Sigmoid colon (tissue), 7 donors: Measurements from ENCODE around the gene ADAMTS7. TPM values are rescaled to one million over a fixed set of nuclear protein-coding genes. Genes with fewer than 3 reads are reported as not detected.
"Not testable (repeated sequence)": the region's sequence is repeated elsewhere in the genome, so short reads cannot be mapped to it uniquely, and the experiment has no call there.

Experiments used
- DNase-seq: peaks from one replicate; pipeline ENCODE4 v3.0.0-alpha.2; 2019
- H3K27ac ChIP-seq, 4 donors: fragments of 200-600 bp; sonication (generic); one replicate each; pipeline ENCODE4 v1.5.1; 2016 to 2019; ENCODE audit warnings: mild to moderate bottlenecking in 1 of 4
- H3K27me3 ChIP-seq, 3 donors: fragments of 200-600 bp; sonication (generic); one replicate each; pipeline ENCODE4 v1.5.1; 2019; ENCODE audit warnings: mild to moderate bottlenecking in 1 of 3
- H3K36me3 ChIP-seq, 4 donors: fragments of 200-600 bp; sonication (generic); one replicate each; pipeline ENCODE4 v1.5.1; 2016 to 2019
- H3K4me1 ChIP-seq, 4 donors: fragments of 200-600 bp; sonication (generic); one replicate each; pipeline ENCODE4 v1.5.1; 2017 to 2019
- H3K4me3 ChIP-seq, 4 donors: fragments of 200-600 bp; sonication (generic); one replicate each; pipeline ENCODE4 v1.5.1; 2017 to 2019; ENCODE audit warnings: mild to moderate bottlenecking in 2 of 4, moderate library complexity in 1 of 4
- H3K9me3 ChIP-seq, 4 donors: fragments of 200-600 bp in 3 of 4; sonication (generic) in 3 of 4; one replicate each; pipeline versions ENCODE4 v1.5.1 to v1.6.1; 2013 to 2019
- CTCF ChIP-seq, 4 experiments: fragments of 450-650 bp in 3 of 4; fragments of 200-600 bp in 1 of 4; IDR thresholded peaks; one replicate each; pipeline ENCODE4 v1.5.1; 2016 to 2019; ENCODE audit warnings: antibody characterized with exemption in 4 of 4, mild to moderate bottlenecking in 3 of 4, moderate library complexity in 2 of 4
- EP300 ChIP-seq, 4 donors: sonication (generic); formaldehyde crosslinking; IDR thresholded peaks; one replicate each; pipeline ENCODE4 v1.6.1; 2017; ENCODE audit warnings: antibody characterized with exemption in 4 of 4
- POLR2A ChIP-seq, 2 donors: fragments of 450-650 bp; IDR thresholded peaks; one replicate each; pipeline ENCODE4 v1.6.1; 2016; ENCODE audit warnings: antibody characterized with exemption in 2 of 2, mild to moderate bottlenecking in 2 of 2, moderate library complexity in 2 of 2
- POLR2AphosphoS5 ChIP-seq, 4 donors: sonication (generic); formaldehyde crosslinking; IDR thresholded peaks; one replicate each; pipeline ENCODE4 v1.6.1; 2017; ENCODE audit warnings: antibody characterized with exemption in 4 of 4
- WGBS, 2 donors: extraction: QIAGEN DNeasy Blood & Tissue Kit; methylation state at CpG; one replicate each; pipeline ENCODE4 v1.1.7; 2013; 5-methylcytosine and 5-hydroxymethylcytosine counted together
- intact Hi-C: fragments of 100-400 bp; cut with DNase I; formaldehyde crosslinking; loops from one replicate; pipeline ENCODE4 v1.15.1; 2023
- polyA plus RNA-seq, 3 donors: library from polyadenylated mRNA; stranded (reverse); fragments of 200-250 nt; gene quantifications; one replicate each; pipeline ENCODE4 v1.2.3, GENCODE V29; 2013
- total RNA-seq, 4 donors: library from RNA; depleted of rRNA; stranded (reverse); fragments of >200 nt; gene quantifications; one replicate each; pipeline ENCODE4 v1.1.0, GENCODE V29; 2016
- donor health status: healthy with polysubstance abuse.
- donor health status: Bipolar disorder and iron deficiency.
- donor health status: healthy.

ADAMTS7 gene
- total and polyA plus RNA-seq, 7 donors: 0.23 to 8.3 (median 1.8) TPM; not detected in 1

- 80 to 84% methylated on average over 7 of the region's 7 CpGs for WGBS, 2 donors
- H3K27ac ChIP-seq: no peak overlapping the region
- intact Hi-C loops: no loop called here
- no peak overlapping the region for H3K4me3 ChIP-seq
- peaks cover 0 to 11% (median 0%) of the 10 kb centered on the region in 4 donors for H3K4me1 ChIP-seq
- no peaks in the 10 kb centered on the region for H3K36me3 ChIP-seq
- no peaks in the 10 kb centered on the region for H3K9me3 ChIP-seq
- DNase-seq: no peak
- no peak for TF ChIP-seq POLR2AphosphoS5 (IDR thresholded peaks at IDR 0.05)
- TF ChIP-seq CTCF (IDR thresholded peaks at IDR 0.05): no peak
- no peak for TF ChIP-seq EP300 (IDR thresholded peaks at IDR 0.05)
- TF ChIP-seq POLR2A (IDR thresholded peaks at IDR 0.05): no peak
- no peaks in the 10 kb centered on the region for H3K27me3 ChIP-seq
These were observed 70.4 kb downstream of the ADAMTS7 start for GRCh38 chr15:78740904-78741274.

- H3K9me3 ChIP-seq: no peaks in the 10 kb centered on the region
- no peak overlapping the region for H3K27ac ChIP-seq
- DNase-seq: peak; percentile 63
- TF ChIP-seq CTCF (IDR thresholded peaks at IDR 0.05): peak in 1 of 4 experiments; percentile 17
- TF ChIP-seq EP300 (IDR thresholded peaks at IDR 0.05): no peak
- TF ChIP-seq POLR2A (IDR thresholded peaks at IDR 0.05): no peak
- no peak for TF ChIP-seq POLR2AphosphoS5 (IDR thresholded peaks at IDR 0.05)
- no peak overlapping the region for H3K4me3 ChIP-seq
- peaks cover 0 to 11% (median 0%) of the 10 kb centered on the region in 4 donors for H3K4me1 ChIP-seq
- 39 to 52% methylated on average over 23 of the region's 23 CpGs for WGBS, 2 donors
- H3K36me3 ChIP-seq: no peaks in the 10 kb centered on the region
- intact Hi-C loops: no loop called here
- no peaks in the 10 kb centered on the region for H3K27me3 ChIP-seq
These were observed 71.0 kb downstream of the ADAMTS7 start for GRCh38 chr15:78739996-78740903.

GRCh38 chr15:78739206-78739605 is 72.1 kb downstream of the ADAMTS7 start:
- no peak overlapping the region for H3K4me3 ChIP-seq
- H3K36me3 ChIP-seq: no peaks in the 10 kb centered on the region
- intact Hi-C loops: no loop called here
- 93 to 96% methylated on average over 9 of the region's 9 CpGs for WGBS, 2 donors
- no peak overlapping the region for H3K27ac ChIP-seq
- H3K27me3 ChIP-seq: no peaks in the 10 kb centered on the region
- no peak for DNase-seq
- peaks cover 0 to 11% (median 0%) of the 10 kb centered on the region in 4 donors for H3K4me1 ChIP-seq
- no peaks in the 10 kb centered on the region for H3K9me3 ChIP-seq
- TF ChIP-seq POLR2AphosphoS5 (IDR thresholded peaks at IDR 0.05) (no peak), EP300 (IDR thresholded peaks at IDR 0.05) (no peak), CTCF (IDR thresholded peaks at IDR 0.05) (no peak)

- intact Hi-C loops, H3K4me3 ChIP-seq, H3K27me3 ChIP-seq, H3K27ac ChIP-seq, DNase-seq, H3K36me3 ChIP-seq, H3K9me3 ChIP-seq: not testable (repeated sequence)
- H3K4me1 ChIP-seq: peaks cover 0 to 11% (median 0%) of the 10 kb centered on the region in 4 donors
- peak in 1 of 4 experiments; percentile 33 for TF ChIP-seq CTCF (IDR thresholded peaks at IDR 0.05)
- 60 to 63% methylated on average over 11 of the region's 11 CpGs for WGBS, 2 donors
These were observed 73.2 kb downstream of the ADAMTS7 start for GRCh38 chr15:78737931-78738558.
